ENCODE measurements around the gene LACTB.
A peak's percentile ranks its signal among the peaks of the same experiment; 100 is the strongest.
"Not testable (repeated sequence)": the region's sequence is repeated elsewhere in the genome, so short reads cannot be mapped to it uniquely, and the experiment has no call there.

Gene LACTB

GRCh38 chr15:63090472-63090871, 31.2 kb upstream of the LACTB start:
- no peak for DNase-seq

- DNase-seq: no peak
Measured at GRCh38 chr15:63090887-63091286, 30.8 kb upstream of the LACTB start.

GRCh38 chr15:63091679-63092446, 29.8 kb upstream of the LACTB start:
- DNase-seq: no peak

- DNase-seq: peak; percentile 72
Measured at GRCh38 chr15:63093486-63094205, 28.0 kb upstream of the LACTB start.

GRCh38 chr15:63094495-63094931, 27.1 kb upstream of the LACTB start:
- no peak for DNase-seq

GRCh38 chr15:63096178-63096577, 25.5 kb upstream of the LACTB start:
- no peak for DNase-seq

GRCh38 chr15:63098901-63099300, 22.8 kb upstream of the LACTB start:
- not testable (repeated sequence) for DNase-seq

- not testable (repeated sequence) for DNase-seq
Measured at GRCh38 chr15:63099581-63099980, 22.1 kb upstream of the LACTB start.

GRCh38 chr15:63103416-63103815, 18.2 kb upstream of the LACTB start:
- no peak for DNase-seq

GRCh38 chr15:63104727-63105126, 16.9 kb upstream of the LACTB start:
- DNase-seq: no peak

GRCh38 chr15:63105354-63105753, 16.3 kb upstream of the LACTB start:
- DNase-seq: not testable (repeated sequence)

- no peak for DNase-seq
Measured at GRCh38 chr15:63107895-63108546, 13.6 kb upstream of the LACTB start.

GRCh38 chr15:63109498-63109897, 12.2 kb upstream of the LACTB start:
- DNase-seq: no peak

- no peak for DNase-seq
Measured at GRCh38 chr15:63109920-63110319, 11.7 kb upstream of the LACTB start.

GRCh38 chr15:63110428-63111026, 11.1 kb upstream of the LACTB start:
- no peak for DNase-seq

- no peak for DNase-seq
Measured at GRCh38 chr15:63111481-63111880, 10.2 kb upstream of the LACTB start.

GRCh38 chr15:63112871-63113270, 8.8 kb upstream of the LACTB start:
- no peak for DNase-seq

- no peak for DNase-seq
Measured at GRCh38 chr15:63114465-63114864, 7.2 kb upstream of the LACTB start.

GRCh38 chr15:63118854-63119253, 2.8 kb upstream of the LACTB start:
- no peak for DNase-seq

GRCh38 chr15:63122002-63122875, 578 bp downstream of the LACTB start:
- DNase-seq: peak; percentile 86

GRCh38 chr15:63124506-63124905, 2.8 kb downstream of the LACTB start:
- DNase-seq: no peak

GRCh38 chr15:63126726-63127125, 5.1 kb downstream of the LACTB start:
- DNase-seq: no peak
